Activated naive CD8-positive, alpha-beta T cell (primary cell): ENCODE data around the gene BIN2.
"Not testable (repeated sequence)": the region's sequence is repeated elsewhere in the genome, so short reads cannot be mapped to it uniquely, and the experiment has no call there.

ENCODE experiments used
- H3K27ac Mint-ChIP-seq: one replicate; pipeline ENCODE4 v1.8.0; 2021; ENCODE audit warnings: mixed read lengths
- H3K27me3 Mint-ChIP-seq: one replicate; pipeline ENCODE4 v1.8.0; 2021; ENCODE audit warnings: mixed read lengths
- H3K36me3 Mint-ChIP-seq: one replicate; pipeline ENCODE4 v1.8.0; 2021; ENCODE audit warnings: mixed read lengths
- H3K4me1 Mint-ChIP-seq: one replicate; pipeline ENCODE4 v1.8.0; 2021; ENCODE audit warnings: low read depth, mixed read lengths
- H3K4me3 Mint-ChIP-seq: one replicate; pipeline ENCODE4 v1.8.0; 2021; ENCODE audit warnings: mild to moderate bottlenecking, mixed read lengths
- H3K9me3 Mint-ChIP-seq: one replicate; pipeline ENCODE4 v1.8.0; 2021; ENCODE audit warnings: low read depth, mixed read lengths

BIN2 gene

DNA sequence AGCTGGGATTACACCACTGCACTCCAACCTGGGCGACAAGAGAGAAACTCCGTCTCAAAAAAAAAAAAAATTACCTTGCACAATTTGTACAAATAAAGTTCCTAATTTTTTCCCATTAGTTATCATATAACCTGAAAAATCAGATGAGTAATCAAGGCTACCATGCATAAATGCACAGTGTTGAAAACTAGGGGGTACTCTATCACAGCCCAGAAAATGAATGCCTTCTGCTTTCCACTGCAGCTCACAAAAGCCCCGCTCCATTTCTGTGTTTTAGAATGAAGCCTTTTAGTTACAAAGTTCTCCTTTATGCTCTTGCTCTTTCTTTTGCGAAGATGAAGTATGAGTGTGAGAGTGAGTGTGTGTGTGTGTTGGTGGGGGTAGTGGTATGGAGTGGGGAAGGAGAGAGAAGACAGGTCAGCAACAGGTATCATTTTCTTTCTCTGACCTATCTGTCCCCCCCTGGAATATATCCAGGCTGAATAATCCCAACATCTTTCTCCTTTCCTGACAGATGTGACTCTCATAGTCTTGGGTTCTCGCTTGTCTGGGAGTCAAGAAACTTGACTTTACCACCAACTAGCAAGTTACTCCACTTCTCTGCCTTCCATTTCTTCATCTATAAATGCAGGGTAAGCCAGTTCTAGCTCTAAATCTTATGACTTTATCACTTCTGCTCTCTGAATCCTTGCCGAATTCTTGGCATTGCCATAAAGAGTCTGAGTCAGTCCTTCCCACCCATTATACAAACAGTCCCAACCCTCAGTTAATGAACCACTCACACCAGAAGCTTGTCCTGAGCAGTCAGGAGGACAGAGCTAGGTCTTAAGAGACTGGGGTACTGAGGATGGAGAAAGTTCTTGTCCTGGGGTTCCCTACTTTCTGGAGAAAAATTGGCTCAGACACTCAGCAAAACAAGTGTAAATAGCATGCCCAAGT, 16.1 kb downstream of the BIN2 start:
- Mint-ChIP-seq H3K4me3 (peak overlapping the region; percentile 33), H3K4me1 (peaks cover 71% of the 10 kb centered on the region), H3K27ac (peak overlapping the region; percentile 89), H3K9me3 (no peaks in the 10 kb centered on the region), H3K36me3 (peaks cover 11% of the 10 kb centered on the region), H3K27me3 (no peaks in the 10 kb centered on the region)

DNA sequence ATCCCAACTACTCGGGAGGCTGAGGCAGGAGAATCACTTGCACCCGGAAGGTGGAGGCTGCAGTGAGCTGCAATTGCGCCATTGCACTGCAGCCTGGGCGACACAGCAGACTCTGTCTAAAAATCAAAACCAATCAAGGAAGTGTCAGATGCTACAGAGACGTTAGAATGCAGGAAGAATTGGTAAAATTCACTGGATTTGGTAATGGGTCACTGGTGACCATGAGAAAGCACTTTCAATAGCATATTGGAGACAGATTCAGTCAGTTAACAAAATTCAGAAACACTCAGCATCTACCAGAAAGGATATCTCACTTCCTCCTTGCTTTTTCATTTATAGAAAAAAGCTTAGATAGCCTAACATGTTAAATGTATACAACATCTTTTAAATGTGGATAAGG, 17.5 kb downstream of the BIN2 start:
- H3K4me3 Mint-ChIP-seq = no peak overlapping the region
- H3K27me3 Mint-ChIP-seq = no peaks in the 10 kb centered on the region
- H3K4me1 Mint-ChIP-seq = peaks cover 61% of the 10 kb centered on the region
- H3K27ac Mint-ChIP-seq = peak overlapping the region; percentile 73
- H3K9me3 Mint-ChIP-seq = no peaks in the 10 kb centered on the region
- H3K36me3 Mint-ChIP-seq = peaks cover 8% of the 10 kb centered on the region

DNA sequence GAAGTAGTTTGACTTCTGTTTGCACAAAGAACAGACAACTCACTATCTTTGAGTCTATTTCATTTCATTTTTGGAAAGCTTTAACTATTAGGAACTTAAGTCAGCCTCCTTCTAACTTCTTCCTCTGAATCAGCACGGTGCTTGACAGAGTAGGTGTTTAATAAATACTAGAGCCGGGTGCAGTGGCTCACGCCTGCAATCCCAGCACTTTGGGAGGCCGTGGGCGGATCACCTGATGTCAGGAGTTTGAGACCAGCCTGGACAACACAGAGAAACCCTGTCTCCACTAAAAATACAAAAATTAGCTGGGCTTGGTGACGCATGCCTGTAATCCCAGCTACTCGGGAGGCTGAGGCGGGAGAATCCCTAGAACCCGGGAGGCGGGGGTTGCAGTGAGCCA, 23.2 kb downstream of the BIN2 start:
- not testable (repeated sequence) for H3K9me3 Mint-ChIP-seq, H3K27me3 Mint-ChIP-seq, H3K4me3 Mint-ChIP-seq, H3K36me3 Mint-ChIP-seq
- peaks cover 18% of the 10 kb centered on the region for H3K4me1 Mint-ChIP-seq
- peak overlapping the region; percentile 56 for H3K27ac Mint-ChIP-seq

DNA sequence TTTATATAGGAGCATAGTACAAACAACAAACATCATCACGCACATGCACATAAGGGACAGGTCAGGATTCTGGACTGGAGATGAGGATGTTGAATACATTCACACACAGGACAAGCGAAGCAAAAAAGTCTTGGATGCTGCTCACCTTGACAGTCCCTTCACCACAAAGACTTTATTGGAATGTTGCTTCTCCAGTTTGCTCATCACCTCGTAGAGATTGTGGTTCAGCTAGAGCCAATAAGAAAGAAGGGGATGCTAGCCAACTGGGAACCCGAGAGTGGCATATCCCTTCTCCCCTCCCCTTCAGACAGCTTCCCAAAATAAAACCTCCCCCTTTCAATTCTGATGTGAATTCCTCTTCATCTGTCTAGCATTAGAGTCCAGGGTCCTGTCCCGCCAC, 28.3 kb downstream of the BIN2 start:
- Mint-ChIP-seq H3K9me3 (no peaks in the 10 kb centered on the region), H3K36me3 (peaks cover 3% of the 10 kb centered on the region), H3K27ac (peak overlapping the region; percentile 79)

DNA sequence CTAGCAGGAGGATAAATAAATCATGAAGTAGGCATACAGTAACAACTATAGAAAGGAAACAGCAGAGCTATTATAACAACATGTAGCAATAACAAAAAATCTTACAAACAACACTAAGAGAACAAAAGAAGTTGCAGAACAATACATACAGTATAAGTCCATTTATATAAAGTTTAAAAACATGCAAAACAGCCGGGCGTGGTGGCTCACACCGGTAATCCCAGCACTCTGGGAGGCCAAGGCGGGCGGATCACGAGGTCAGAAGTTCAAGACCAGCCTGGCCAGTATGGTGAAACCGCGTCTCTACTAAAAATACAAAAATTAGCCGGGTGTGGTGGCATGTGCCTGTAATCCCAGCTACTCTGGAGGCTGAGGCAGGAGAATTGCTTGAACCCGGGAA, 29.9 kb downstream of the BIN2 start:
- peak overlapping the region; percentile 64 for H3K4me3 Mint-ChIP-seq
- peaks cover 30% of the 10 kb centered on the region for H3K4me1 Mint-ChIP-seq
- not testable (repeated sequence) for H3K9me3 Mint-ChIP-seq, H3K36me3 Mint-ChIP-seq, H3K27me3 Mint-ChIP-seq
- H3K27ac Mint-ChIP-seq = peak overlapping the region; percentile 94

More for the DNA sequence above, 28.3 kb downstream of the BIN2 start:
- Mint-ChIP-seq H3K4me1 (peaks cover 28% of the 10 kb centered on the region), H3K4me3 (no peak overlapping the region), H3K27me3 (no peaks in the 10 kb centered on the region)

GRCh38 chr12:51293696-51294095, 30.3 kb downstream of the BIN2 start:
- H3K4me3 Mint-ChIP-seq = peak overlapping the region; percentile 64
- H3K9me3 Mint-ChIP-seq = no peaks in the 10 kb centered on the region
- no peaks in the 10 kb centered on the region for H3K27me3 Mint-ChIP-seq
- peaks cover 6% of the 10 kb centered on the region for H3K36me3 Mint-ChIP-seq
- peak overlapping the region; percentile 94 for H3K27ac Mint-ChIP-seq
- peaks cover 31% of the 10 kb centered on the region for H3K4me1 Mint-ChIP-seq

DNA sequence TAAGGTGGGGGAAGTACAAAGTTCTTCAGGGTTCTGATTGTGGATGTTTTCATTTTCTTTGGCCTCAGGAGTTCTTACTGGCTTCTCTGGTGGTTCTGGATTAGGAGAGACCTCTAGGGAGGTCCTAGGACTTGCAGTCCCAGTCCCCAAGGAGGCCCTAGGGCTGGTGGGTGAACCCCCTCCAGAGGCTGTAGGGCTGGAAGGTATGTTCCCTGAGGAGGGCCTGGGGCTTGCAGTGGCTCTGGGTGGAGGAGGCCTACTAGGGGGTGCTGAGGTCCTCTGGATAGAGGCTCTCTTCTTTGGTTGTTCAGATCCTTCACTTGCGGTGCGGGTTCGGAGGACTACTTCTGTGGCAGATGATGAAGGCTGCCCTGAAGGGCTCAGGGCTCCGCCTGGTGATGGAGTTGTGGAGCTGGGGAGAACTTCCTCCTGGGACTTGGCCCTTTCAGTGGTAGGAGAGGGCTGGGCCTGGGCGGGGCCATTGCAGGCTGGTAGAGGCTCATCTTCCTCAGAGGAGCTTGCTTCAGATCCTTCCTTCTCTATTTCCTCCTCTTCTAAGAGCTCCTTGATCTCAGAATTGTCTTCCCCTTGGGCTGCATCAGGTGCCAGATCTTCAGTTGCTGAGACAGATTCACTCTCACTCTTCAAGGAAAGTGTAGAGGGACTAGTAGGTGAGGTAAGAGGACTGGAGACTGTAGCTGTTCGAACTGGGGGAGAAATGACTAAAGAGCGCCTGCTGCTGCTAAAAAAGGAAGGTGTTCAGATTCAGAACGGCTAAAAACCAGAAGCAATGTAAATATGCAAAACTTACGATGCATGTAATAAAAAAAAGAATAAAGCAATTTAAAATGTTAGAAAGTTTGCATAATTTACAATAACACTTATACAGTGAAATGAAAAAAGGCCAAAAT, 32.1 kb downstream of the BIN2 start:
- H3K4me3 Mint-ChIP-seq = peak overlapping the region; percentile 7
- not testable (repeated sequence) for H3K9me3 Mint-ChIP-seq, H3K36me3 Mint-ChIP-seq, H3K27me3 Mint-ChIP-seq
- H3K4me1 Mint-ChIP-seq = peaks cover 30% of the 10 kb centered on the region
- H3K27ac Mint-ChIP-seq = peak overlapping the region; percentile 89

- Mint-ChIP-seq H3K36me3 (peaks cover 4% of the 10 kb centered on the region), H3K27ac (peak overlapping the region; percentile 79), H3K27me3 (no peaks in the 10 kb centered on the region), H3K4me3 (no peak overlapping the region), H3K4me1 (peaks cover 10% of the 10 kb centered on the region), H3K9me3 (no peaks in the 10 kb centered on the region)
Observed at GRCh38 chr12:51285843-51286242, 38.1 kb downstream of the BIN2 start.

- no peak overlapping the region for H3K4me3 Mint-ChIP-seq
Observed at GRCh38 chr12:51281202-51281924, 42.6 kb downstream of the BIN2 start.

GRCh38 chr12:51275088-51275487, 48.9 kb downstream of the BIN2 start:
- peaks cover 12% of the 10 kb centered on the region for H3K4me1 Mint-ChIP-seq
- no peaks in the 10 kb centered on the region for H3K27me3 Mint-ChIP-seq
- no peak overlapping the region for H3K27ac Mint-ChIP-seq
- no peak overlapping the region for H3K4me3 Mint-ChIP-seq
- H3K9me3 Mint-ChIP-seq = no peaks in the 10 kb centered on the region
- H3K36me3 Mint-ChIP-seq = no peaks in the 10 kb centered on the region

More at GRCh38 chr12:51281202-51281924, 42.6 kb downstream of the BIN2 start:
- no peaks in the 10 kb centered on the region for H3K36me3 Mint-ChIP-seq
- H3K4me1 Mint-ChIP-seq = peaks cover 8% of the 10 kb centered on the region
- no peaks in the 10 kb centered on the region for H3K9me3 Mint-ChIP-seq
- no peaks in the 10 kb centered on the region for H3K27me3 Mint-ChIP-seq
- peak overlapping the region; percentile 67 for H3K27ac Mint-ChIP-seq

- H3K27ac Mint-ChIP-seq, H3K36me3 Mint-ChIP-seq: not testable (repeated sequence)
Observed at GRCh38 chr12:51272810-51273209, 51.2 kb downstream of the BIN2 start.

DNA sequence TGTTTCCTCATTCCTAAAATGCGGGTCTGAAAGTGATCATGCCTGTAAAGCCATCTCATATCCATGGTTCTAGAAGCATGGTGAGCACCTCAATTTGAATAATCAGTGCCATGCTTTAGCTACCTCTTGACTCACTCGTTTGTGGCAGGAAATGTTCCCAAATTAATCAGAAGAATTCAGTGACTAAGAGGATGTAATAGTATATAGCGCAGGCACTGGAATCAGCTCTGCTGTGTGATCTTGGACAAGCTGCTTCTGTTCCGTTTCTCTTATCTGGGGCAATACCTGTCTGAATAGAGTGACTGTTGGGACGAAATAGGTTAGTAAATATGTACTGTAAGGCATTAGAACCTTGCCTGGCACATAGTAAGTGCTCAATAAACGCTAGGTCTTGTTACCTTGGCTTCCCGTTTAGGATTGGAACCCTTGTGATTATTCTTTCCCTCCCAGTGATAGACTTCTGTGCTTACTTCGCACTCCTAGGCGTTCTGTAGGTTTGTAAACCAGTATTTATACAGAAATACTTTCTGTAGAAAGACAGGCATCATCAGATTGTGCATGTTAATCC, 52.9 kb downstream of the BIN2 start:
- Mint-ChIP-seq H3K9me3 (no peaks in the 10 kb centered on the region), H3K4me1 (peaks cover 21% of the 10 kb centered on the region), H3K27ac (peak overlapping the region; percentile 83), H3K4me3 (peak overlapping the region; percentile 92), H3K36me3 (no peaks in the 10 kb centered on the region), H3K27me3 (no peaks in the 10 kb centered on the region)

More at GRCh38 chr12:51272810-51273209, 51.2 kb downstream of the BIN2 start:
- not testable (repeated sequence) for H3K4me3 Mint-ChIP-seq, H3K9me3 Mint-ChIP-seq, H3K27me3 Mint-ChIP-seq
- peaks cover 19% of the 10 kb centered on the region for H3K4me1 Mint-ChIP-seq

GRCh38 chr12:51270067-51270950, 53.7 kb downstream of the BIN2 start, which contains the start of gene SMAGP:
SMAGP (minus strand) TSS chr12:51270415; CDS start chr12:51269278, 1,137 bp downstream.
- Mint-ChIP-seq H3K27ac (peak within 1 kb of the TSS; percentile 83), H3K4me1 (peaks cover 24% of the 10 kb centered on the region), H3K27me3 (no peaks in the 10 kb centered on the region), H3K36me3 (peaks cover 2% of the 10 kb centered on the region), H3K9me3 (no peaks in the 10 kb centered on the region), H3K4me3 (peak within 1 kb of the TSS; percentile 92)
